Endodermal cell (in vitro differentiated cells): Measurements from ENCODE around the gene ACSM6. TPM values are rescaled to one million over a fixed set of nuclear protein-coding genes. Genes with fewer than 3 reads are reported as not detected.
A peak's percentile ranks its signal among the peaks of the same experiment; 100 is the strongest.

Experiments
- DNase-seq: peaks from one replicate; pipeline ENCODE4 v3.0.0-alpha.2; 2017
- H3K27ac ChIP-seq: 2 replicates; pipeline ENCODE4 v1.5.1; 2013; ENCODE audit warnings: mild to moderate bottlenecking, low read depth, low read length, moderate library complexity
- H3K27me3 ChIP-seq: 2 replicates; pipeline ENCODE4 v1.6.1; 2013; ENCODE audit warnings: mild to moderate bottlenecking, low read length, moderate library complexity; ENCODE audit not compliant: insufficient read depth, control insufficient read depth, poor library complexity, severe bottlenecking
- H3K36me3 ChIP-seq: 2 replicates; pipeline ENCODE4 v1.7.0; 2013; ENCODE audit warnings: mild to moderate bottlenecking, low read length, moderate library complexity; ENCODE audit not compliant: control insufficient read depth, insufficient read depth
- H3K4me1 ChIP-seq: one replicate; pipeline ENCODE4 v1.7.0; 2013; ENCODE audit warnings: low read length; ENCODE audit not compliant: control insufficient read depth, insufficient read depth
- H3K4me3 ChIP-seq: 2 replicates; pipeline ENCODE4 v1.5.1; 2013; ENCODE audit warnings: mild to moderate bottlenecking, low read length, moderate library complexity
- H3K9ac ChIP-seq: 2 replicates; pipeline ENCODE4 v1.6.1; 2013; ENCODE audit warnings: mild to moderate bottlenecking, low read length, moderate library complexity; ENCODE audit not compliant: poor library complexity, severe bottlenecking; ENCODE audit errors: extremely low read depth
- H3K9me3 ChIP-seq: 2 replicates; pipeline ENCODE4 v1.6.1; 2013; ENCODE audit warnings: mild to moderate bottlenecking, low read length, moderate library complexity; ENCODE audit not compliant: control insufficient read depth
- H3K27ac Mint-ChIP-seq: 2 replicates; pipeline ENCODE4 v1.8.0; 2020; ENCODE audit warnings: mixed read lengths
- H3K27me3 Mint-ChIP-seq: 2 replicates; pipeline ENCODE4 v1.8.0; 2021; ENCODE audit warnings: mild to moderate bottlenecking, mixed read lengths; ENCODE audit not compliant: insufficient read depth
- H3K36me3 Mint-ChIP-seq: 2 replicates; pipeline ENCODE4 v1.8.0; 2020; ENCODE audit warnings: low read depth, mixed read lengths
- H3K4me1 Mint-ChIP-seq: 2 replicates; pipeline ENCODE4 v1.8.0; 2020; ENCODE audit warnings: mixed read lengths
- H3K4me3 Mint-ChIP-seq: 2 replicates; pipeline ENCODE4 v1.8.0; 2020; ENCODE audit warnings: mild to moderate bottlenecking, moderate library complexity, mixed read lengths
- H3K9me3 Mint-ChIP-seq: 2 replicates; pipeline ENCODE4 v1.8.0; 2020; ENCODE audit warnings: mild to moderate bottlenecking, mixed read lengths
- WGBS, 2 experiments: methylation state at CpG; one replicate each; pipeline versions ENCODE4 v1.1.5 to v1.1.7; 2013; ENCODE audit warnings: missing lambda C conversion rate in 2 of 2, mixed read lengths in 1 of 2; ENCODE audit not compliant: insufficient coverage in 1 of 2, insufficient read length in 1 of 2; 5-methylcytosine and 5-hydroxymethylcytosine counted together
- total RNA-seq, 2 donors: library from RNA; stranded (reverse); fragmentation: NEBNext Ultra II Directional in 1 of 2; extraction: Animal tissue kit (Norgen Biotek cat#: 25700) in 1 of 2; gene quantifications; 2 replicates in 1 of 2; 3 replicates in 1 of 2; pipeline ENCODE4 v1.2.1, GENCODE V29; 2021
- TF ChIP-seq, protein P1 (sequence below): fragments of 200-600 bp; sonication (generic); conservative IDR thresholded peaks from 2 replicates; pipeline ENCODE4 v1.5.0; 2021; ENCODE audit warnings: antibody characterized with exemption, mild to moderate bottlenecking

Gene ACSM6
- total RNA-seq, 2 donors from 2014 or later, result not detected

- no peaks in the 10 kb centered on the region for H3K27me3 ChIP-seq
- H3K4me3 ChIP-seq, result no peak overlapping the region
- DNase-seq, result no peak
- TF ChIP-seq, protein P1, sequence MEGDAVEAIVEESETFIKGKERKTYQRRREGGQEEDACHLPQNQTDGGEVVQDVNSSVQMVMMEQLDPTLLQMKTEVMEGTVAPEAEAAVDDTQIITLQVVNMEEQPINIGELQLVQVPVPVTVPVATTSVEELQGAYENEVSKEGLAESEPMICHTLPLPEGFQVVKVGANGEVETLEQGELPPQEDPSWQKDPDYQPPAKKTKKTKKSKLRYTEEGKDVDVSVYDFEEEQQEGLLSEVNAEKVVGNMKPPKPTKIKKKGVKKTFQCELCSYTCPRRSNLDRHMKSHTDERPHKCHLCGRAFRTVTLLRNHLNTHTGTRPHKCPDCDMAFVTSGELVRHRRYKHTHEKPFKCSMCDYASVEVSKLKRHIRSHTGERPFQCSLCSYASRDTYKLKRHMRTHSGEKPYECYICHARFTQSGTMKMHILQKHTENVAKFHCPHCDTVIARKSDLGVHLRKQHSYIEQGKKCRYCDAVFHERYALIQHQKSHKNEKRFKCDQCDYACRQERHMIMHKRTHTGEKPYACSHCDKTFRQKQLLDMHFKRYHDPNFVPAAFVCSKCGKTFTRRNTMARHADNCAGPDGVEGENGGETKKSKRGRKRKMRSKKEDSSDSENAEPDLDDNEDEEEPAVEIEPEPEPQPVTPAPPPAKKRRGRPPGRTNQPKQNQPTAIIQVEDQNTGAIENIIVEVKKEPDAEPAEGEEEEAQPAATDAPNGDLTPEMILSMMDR, result no peak
- H3K27me3 Mint-ChIP-seq, result no peaks in the 10 kb centered on the region
- H3K27ac ChIP-seq, result no peak overlapping the region
- no peak overlapping the region for H3K9ac ChIP-seq
- H3K4me1 Mint-ChIP-seq, result peaks cover 38% of the 10 kb centered on the region
- peaks cover 100% of the 10 kb centered on the region for H3K36me3 ChIP-seq
- H3K9me3 Mint-ChIP-seq, result no peaks in the 10 kb centered on the region
- WGBS, 2 experiments, result 92 to 93% methylated on average over 6 of the region's 6 CpGs
- no peaks in the 10 kb centered on the region for H3K9me3 ChIP-seq
- H3K27ac Mint-ChIP-seq, result peak overlapping the region; percentile 55
- H3K36me3 Mint-ChIP-seq, result peaks cover 41% of the 10 kb centered on the region
- no peak overlapping the region for H3K4me3 Mint-ChIP-seq
- peaks cover 11% of the 10 kb centered on the region for H3K4me1 ChIP-seq
These were observed 53.3 kb downstream of the ACSM6 start for GRCh38 chr10:95247200-95247880.

DNA sequence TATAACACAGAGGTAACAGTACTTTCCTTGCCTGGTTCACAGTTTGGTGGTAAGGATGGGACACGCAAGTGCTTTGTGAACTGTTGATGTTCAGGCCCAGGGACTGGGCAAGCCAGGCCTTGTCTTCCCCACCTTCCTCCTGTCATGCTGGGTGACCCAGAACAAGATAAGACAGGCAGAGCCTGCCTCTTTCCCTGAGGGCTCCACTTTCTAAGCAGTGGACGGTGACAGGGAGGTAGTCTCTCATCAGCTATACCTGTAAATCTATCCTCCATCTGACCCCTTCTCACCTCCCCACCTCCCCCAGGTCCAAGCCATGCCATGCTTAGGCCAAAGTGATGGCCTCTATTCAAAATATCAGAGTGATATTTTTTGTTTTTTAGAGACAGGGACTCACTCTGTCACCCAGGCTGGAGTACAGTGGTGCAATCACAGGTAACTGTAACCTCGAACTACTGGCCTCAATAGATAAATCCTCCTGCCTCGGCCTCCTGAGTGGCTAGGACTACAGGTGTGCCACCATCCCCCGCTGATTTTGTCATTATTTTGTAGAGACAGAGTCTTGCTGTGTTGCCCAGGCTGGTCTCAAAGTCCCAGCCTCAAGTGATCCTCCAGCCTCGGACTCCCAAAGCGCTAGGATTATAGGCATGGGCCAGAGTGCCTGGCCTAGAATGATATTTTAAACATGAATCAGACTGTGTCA is 54.0 kb downstream of the ACSM6 start:
- DNase-seq, result peak; percentile 45
- Histone ChIP-seq H3K9me3 (no peaks in the 10 kb centered on the region), H3K36me3 (peaks cover 100% of the 10 kb centered on the region), H3K4me1 (peaks cover 11% of the 10 kb centered on the region), H3K27ac (no peak overlapping the region), H3K4me3 (no peak overlapping the region), H3K9ac (no peak overlapping the region), H3K27me3 (no peaks in the 10 kb centered on the region)
- H3K9me3 Mint-ChIP-seq, result no peaks in the 10 kb centered on the region
- no peak overlapping the region for H3K4me3 Mint-ChIP-seq
- peak overlapping the region; percentile 55 for H3K27ac Mint-ChIP-seq
- peaks cover 38% of the 10 kb centered on the region for H3K36me3 Mint-ChIP-seq
- H3K4me1 Mint-ChIP-seq, result peaks cover 45% of the 10 kb centered on the region
- H3K27me3 Mint-ChIP-seq, result no peaks in the 10 kb centered on the region
- TF ChIP-seq, protein P1, result no peak
- WGBS, 2 experiments, result 84 to 92% methylated on average over 4 to 7 of the region's 7 CpGs

DNA sequence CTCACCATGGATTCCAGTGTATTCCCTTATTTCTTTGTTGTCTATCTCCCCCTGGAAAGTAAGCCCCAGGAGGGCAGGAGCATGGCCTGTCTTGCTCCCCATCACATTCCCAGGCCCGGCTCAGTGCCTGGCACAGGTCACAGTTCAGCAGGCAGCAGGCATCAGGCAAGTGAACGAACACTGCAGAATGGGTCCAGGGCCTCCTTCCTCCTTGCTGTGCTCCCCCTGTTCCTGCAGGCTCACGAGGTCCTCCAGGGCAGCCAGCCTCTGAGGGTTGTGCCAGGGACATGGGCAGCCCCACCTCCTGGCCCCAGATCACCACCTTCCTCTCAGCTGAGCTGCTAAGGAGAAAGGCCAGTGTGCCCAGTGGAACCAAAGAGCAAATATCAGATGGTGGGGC is 55.0 kb downstream of the ACSM6 start:
- TF ChIP-seq, protein P1, result no peak
- Histone ChIP-seq H3K9me3 (no peaks in the 10 kb centered on the region), H3K4me1 (peaks cover 11% of the 10 kb centered on the region), H3K27me3 (no peaks in the 10 kb centered on the region), H3K4me3 (no peak overlapping the region), H3K36me3 (peaks cover 100% of the 10 kb centered on the region), H3K9ac (no peak overlapping the region), H3K27ac (no peak overlapping the region)
- 93 to 100% methylated on average over 1 to 3 of the region's 3 CpGs for WGBS, 2 experiments
- H3K27ac Mint-ChIP-seq, result no peak overlapping the region
- peaks cover 46% of the 10 kb centered on the region for H3K4me1 Mint-ChIP-seq
- peaks cover 35% of the 10 kb centered on the region for H3K36me3 Mint-ChIP-seq
- peak; percentile 41 for DNase-seq
- no peak overlapping the region for H3K4me3 Mint-ChIP-seq
- H3K27me3 Mint-ChIP-seq, result no peaks in the 10 kb centered on the region
- H3K9me3 Mint-ChIP-seq, result no peaks in the 10 kb centered on the region
